PFSK-1 (cell line): Measurements from ENCODE around the gene GMPPA.

Experiments
- POLR2AphosphoS5 ChIP-seq: IDR thresholded peaks from 2 replicates; pipeline ENCODE4 v1.6.1; 2012; ENCODE audit warnings: low read depth, mild to moderate bottlenecking, control low read depth, low read length, moderate library complexity
- REST ChIP-seq, 2 experiments: IDR thresholded peaks; 2 replicates each; pipeline versions ENCODE4 v1.6.1 to v1.8.0; 2011 to 2012; ENCODE audit warnings: low read depth in 2 of 2, low read length in 2 of 2, control low read depth in 1 of 2, inconsistent platforms in 1 of 2, mild to moderate bottlenecking in 1 of 2, moderate library complexity in 1 of 2; ENCODE audit not compliant: insufficient read depth in 1 of 2

- no peak for TF ChIP-seq POLR2AphosphoS5
- TF ChIP-seq REST (IDR thresholded peaks at IDR 0.05; ENCODE audit: insufficient read depth in 1 of 2, low read depth in 2 of 2, low read length in 2 of 2): no peak
These were observed 15.9 kb upstream of the GMPPA start for GRCh38 chr2:219482674-219483405.
